ENCODE data around the gene KDM3B. TPM values are rescaled to one million over a fixed set of nuclear protein-coding genes. Genes with fewer than 3 reads are reported as not detected.
"Not testable (repeated sequence)": the region's sequence is repeated elsewhere in the genome, so short reads cannot be mapped to it uniquely, and the experiment has no call there.

The KDM3B gene
- total RNA-seq, 6 donors from 2014 or later: 54.8 to 110 (median 56.8) TPM

DNA sequence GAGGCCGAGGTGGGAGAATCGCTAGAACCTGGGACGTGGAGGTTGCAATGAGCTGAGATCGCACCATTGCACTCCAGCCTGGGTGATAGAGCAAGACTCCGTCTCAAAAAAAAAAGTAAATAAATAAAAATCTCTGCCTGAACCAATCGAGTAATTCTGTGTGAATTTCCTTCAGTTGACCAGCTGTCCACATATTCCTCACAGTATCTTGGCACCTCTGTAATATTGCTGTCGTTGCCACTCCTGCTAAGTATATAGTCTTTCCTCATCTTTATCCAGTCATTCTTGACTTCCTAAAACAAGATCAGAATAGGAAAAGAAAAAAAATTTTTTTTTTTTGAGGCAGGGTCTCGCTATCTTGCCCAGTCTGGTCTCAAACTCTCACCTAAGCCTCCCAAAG, 29.9 kb downstream of the KDM3B start:
- Histone ChIP-seq H3K27me3 (no peaks in the 10 kb centered on the region), H3K9me3 (no peaks in the 10 kb centered on the region), H3K4me3 (no peak overlapping the region), H3K36me3 (peaks cover 36 to 99% (median 72%) of the 10 kb centered on the region in 4 donors), H3K27ac (no peak overlapping the region), H3K4me1 (no peaks in the 10 kb centered on the region)
- 97 to 98% methylated on average over 8 of the region's 8 CpGs for WGBS, 2 donors
- DNase-seq (no peak), ATAC-seq (ENCODE audit: low FRiP score in 2 of 2) (no peak)
- no peak for TF ChIP-seq POLR2A (IDR thresholded peaks at IDR 0.05)
- TF ChIP-seq EP300 (IDR thresholded peaks at IDR 0.05): no peak
- TF ChIP-seq POLR2AphosphoS5 (IDR thresholded peaks at IDR 0.05): no peak
- TF ChIP-seq, protein P1, sequence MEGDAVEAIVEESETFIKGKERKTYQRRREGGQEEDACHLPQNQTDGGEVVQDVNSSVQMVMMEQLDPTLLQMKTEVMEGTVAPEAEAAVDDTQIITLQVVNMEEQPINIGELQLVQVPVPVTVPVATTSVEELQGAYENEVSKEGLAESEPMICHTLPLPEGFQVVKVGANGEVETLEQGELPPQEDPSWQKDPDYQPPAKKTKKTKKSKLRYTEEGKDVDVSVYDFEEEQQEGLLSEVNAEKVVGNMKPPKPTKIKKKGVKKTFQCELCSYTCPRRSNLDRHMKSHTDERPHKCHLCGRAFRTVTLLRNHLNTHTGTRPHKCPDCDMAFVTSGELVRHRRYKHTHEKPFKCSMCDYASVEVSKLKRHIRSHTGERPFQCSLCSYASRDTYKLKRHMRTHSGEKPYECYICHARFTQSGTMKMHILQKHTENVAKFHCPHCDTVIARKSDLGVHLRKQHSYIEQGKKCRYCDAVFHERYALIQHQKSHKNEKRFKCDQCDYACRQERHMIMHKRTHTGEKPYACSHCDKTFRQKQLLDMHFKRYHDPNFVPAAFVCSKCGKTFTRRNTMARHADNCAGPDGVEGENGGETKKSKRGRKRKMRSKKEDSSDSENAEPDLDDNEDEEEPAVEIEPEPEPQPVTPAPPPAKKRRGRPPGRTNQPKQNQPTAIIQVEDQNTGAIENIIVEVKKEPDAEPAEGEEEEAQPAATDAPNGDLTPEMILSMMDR (IDR thresholded peaks at IDR 0.05): no peak

DNA sequence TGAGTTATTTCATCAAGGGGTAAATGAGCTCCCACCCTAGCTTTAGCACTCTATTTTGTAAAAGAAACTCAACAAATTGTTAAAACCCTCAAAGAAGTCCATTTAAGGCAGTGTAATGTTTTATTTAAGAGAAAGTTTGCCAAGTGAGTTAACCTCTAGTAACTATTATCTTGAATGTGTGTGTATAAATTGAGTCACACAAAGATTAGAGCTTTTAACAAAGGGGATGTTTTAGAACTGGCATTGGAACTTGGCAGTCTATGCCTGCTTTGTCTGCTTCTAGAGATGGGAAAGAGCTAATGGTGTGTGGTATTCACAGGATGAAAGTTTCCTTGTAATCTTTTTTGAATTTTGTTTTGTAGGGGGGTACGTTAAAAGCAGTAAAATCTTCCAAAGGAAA, 33.2 kb downstream of the KDM3B start:
- DNase-seq (no peak), ATAC-seq (ENCODE audit: low FRiP score in 2 of 2) (no peak)
- TF ChIP-seq POLR2AphosphoS5 (IDR thresholded peaks at IDR 0.05) (no peak), POLR2A (IDR thresholded peaks at IDR 0.05) (no peak), EP300 (IDR thresholded peaks at IDR 0.05) (no peak)
- TF ChIP-seq, protein P1 (IDR thresholded peaks at IDR 0.05): no peak
- Histone ChIP-seq H3K27me3 (no peaks in the 10 kb centered on the region), H3K9me3 (no peaks in the 10 kb centered on the region), H3K36me3 (peaks cover 18 to 91% (median 62%) of the 10 kb centered on the region in 4 donors), H3K27ac (no peak overlapping the region), H3K4me1 (no peaks in the 10 kb centered on the region), H3K4me3 (no peak overlapping the region)
- 94 to 97% methylated on average over 1 of the region's 1 CpG for WGBS, 2 donors

DNA sequence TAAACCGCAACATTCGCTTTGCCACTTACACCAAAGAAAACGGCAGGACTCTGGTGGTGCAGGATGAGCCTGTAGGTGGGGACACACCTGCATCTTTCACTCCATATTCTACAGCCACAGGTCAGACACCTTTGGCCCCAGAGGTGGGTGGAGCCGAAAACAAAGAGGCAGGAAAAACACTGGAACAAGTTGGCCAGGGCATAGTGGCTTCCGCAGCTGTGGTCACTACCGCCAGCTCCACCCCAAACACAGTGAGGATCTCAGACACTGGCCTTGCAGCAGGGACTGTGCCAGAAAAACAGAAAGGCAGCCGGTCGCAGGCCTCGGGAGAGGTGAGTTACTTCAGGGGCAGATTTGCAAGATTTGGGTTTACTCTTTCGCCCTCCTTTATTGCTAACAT, 33.8 kb downstream of the KDM3B start:
- 93 to 96% methylated on average over 10 of the region's 10 CpGs for WGBS, 2 donors
- DNase-seq (no peak), ATAC-seq (ENCODE audit: low FRiP score in 2 of 2) (no peak)
- Histone ChIP-seq H3K27me3 (no peaks in the 10 kb centered on the region), H3K36me3 (peaks cover 20 to 91% (median 65%) of the 10 kb centered on the region in 4 donors), H3K4me3 (no peak overlapping the region), H3K9me3 (no peaks in the 10 kb centered on the region), H3K4me1 (no peaks in the 10 kb centered on the region), H3K27ac (no peak overlapping the region)
- no peak for TF ChIP-seq POLR2AphosphoS5 (IDR thresholded peaks at IDR 0.05)
- TF ChIP-seq POLR2A (IDR thresholded peaks at IDR 0.05): no peak
- TF ChIP-seq, protein P1 (IDR thresholded peaks at IDR 0.05): no peak
- TF ChIP-seq EP300 (IDR thresholded peaks at IDR 0.05): no peak

DNA sequence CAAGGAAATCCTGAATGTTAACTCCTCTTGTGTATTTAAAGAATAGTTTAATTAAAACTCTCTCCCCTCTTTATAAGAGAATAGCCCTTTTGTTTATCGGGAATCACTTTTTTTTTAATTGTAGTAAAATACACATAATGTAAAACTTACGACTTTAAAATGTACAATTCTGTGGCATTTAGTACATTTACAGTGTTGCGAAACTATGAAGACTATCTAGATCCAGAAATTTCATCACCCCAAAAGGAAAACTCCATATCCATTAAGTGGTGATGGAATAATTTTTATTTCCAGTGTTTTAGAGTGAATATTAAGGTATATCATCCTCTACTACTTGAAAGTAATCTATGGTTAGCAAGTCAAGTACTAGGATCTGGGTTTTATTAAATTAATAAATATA, 36.8 kb downstream of the KDM3B start:
- Histone ChIP-seq H3K4me1 (no peaks in the 10 kb centered on the region), H3K36me3 (peaks cover 24 to 90% (median 69%) of the 10 kb centered on the region in 4 donors), H3K27me3 (no peaks in the 10 kb centered on the region), H3K9me3 (no peaks in the 10 kb centered on the region), H3K4me3 (no peak overlapping the region), H3K27ac (no peak overlapping the region)
- ATAC-seq (ENCODE audit: low FRiP score in 2 of 2): no peak
- TF ChIP-seq EP300 (IDR thresholded peaks at IDR 0.05) (no peak), POLR2AphosphoS5 (IDR thresholded peaks at IDR 0.05) (no peak), POLR2A (IDR thresholded peaks at IDR 0.05) (no peak)
- TF ChIP-seq, protein P1 (IDR thresholded peaks at IDR 0.05): no peak
- WGBS, 2 donors: 87 to 89% methylated on average over 3 of the region's 3 CpGs
- DNase-seq: no peak

DNA sequence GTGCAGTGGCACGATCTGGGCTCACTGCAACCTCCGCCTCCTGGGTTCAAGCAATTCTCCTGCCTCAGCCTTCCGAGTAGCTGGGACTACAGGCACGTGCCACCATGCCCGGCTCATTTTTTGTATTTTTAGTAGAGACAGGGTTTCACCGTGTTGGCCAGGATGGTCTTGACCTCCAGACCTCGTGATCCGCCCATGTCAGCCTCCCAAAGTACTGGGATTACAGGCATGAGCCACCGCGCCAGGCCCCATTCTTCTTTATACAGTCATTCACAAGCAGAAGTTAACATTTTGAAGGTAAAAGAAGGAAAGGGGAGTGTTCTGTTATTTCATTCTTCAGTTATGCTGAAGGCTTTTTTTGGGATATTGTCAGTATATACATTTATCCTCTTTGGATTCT, 37.4 kb downstream of the KDM3B start:
- WGBS, 2 donors: 98% methylated on average over 10 of the region's 10 CpGs
- not testable (repeated sequence) for H3K4me1 ChIP-seq; DNase-seq; H3K27me3 ChIP-seq; H3K4me3 ChIP-seq; ATAC-seq (ENCODE audit: low FRiP score in 2 of 2); H3K9me3 ChIP-seq; H3K27ac ChIP-seq
- peaks cover 24 to 90% (median 69%) of the 10 kb centered on the region in 4 donors for H3K36me3 ChIP-seq
